GM23248 (cell line): ENCODE measurements around the gene CNOT6. TPM values are rescaled to one million over a fixed set of nuclear protein-coding genes. Genes with fewer than 3 reads are reported as not detected.

ENCODE experiments used
- DNase-seq: peaks from one replicate; pipeline ENCODE4 v3.0.0-alpha.2; 2015
- H2AFZ ChIP-seq: fragments of 200-600 bp; sonication (generic); 2 replicates; pipeline ENCODE4 v1.6.1; 2016; ENCODE audit warnings: antibody characterized with exemption
- H3F3A ChIP-seq: fragments of 200-600 bp; sonication (generic); 2 replicates; pipeline ENCODE4 v1.6.1; 2016; ENCODE audit warnings: mild to moderate bottlenecking, antibody characterized with exemption, mixed run types; ENCODE audit not compliant: insufficient read depth
- H3K27ac ChIP-seq: fragments of 200-600 bp; sonication (generic); 2 replicates; pipeline ENCODE4 v1.5.1; 2016; ENCODE audit warnings: mild to moderate bottlenecking
- H3K27me3 ChIP-seq: fragments of 200-600 bp; sonication (generic); replicated peaks from 2 replicates; pipeline ENCODE4 v1.6.1; 2016; ENCODE audit warnings: mild to moderate bottlenecking; ENCODE audit not compliant: insufficient read depth
- H3K36me3 ChIP-seq: fragments of 200-600 bp; sonication (generic); 2 replicates; pipeline ENCODE4 v1.6.1; 2016; ENCODE audit warnings: low read depth, mild to moderate bottlenecking
- H3K4me1 ChIP-seq: fragments of 200-600 bp; sonication (generic); 2 replicates; pipeline ENCODE4 v1.6.1; 2016; ENCODE audit warnings: mild to moderate bottlenecking; ENCODE audit not compliant: insufficient read depth
- H3K4me2 ChIP-seq: fragments of 200-600 bp; sonication (generic); one replicate; pipeline ENCODE4 v1.6.1; 2016; ENCODE audit warnings: mild to moderate bottlenecking; ENCODE audit not compliant: unreplicated experiment
- H3K4me3 ChIP-seq: fragments of 200-600 bp; sonication (generic); 2 replicates; pipeline ENCODE4 v1.5.1; 2016; ENCODE audit warnings: mild to moderate bottlenecking
- H3K79me2 ChIP-seq: fragments of 200-600 bp; sonication (generic); 2 replicates; pipeline ENCODE4 v1.6.1; 2016; ENCODE audit warnings: mild to moderate bottlenecking; ENCODE audit not compliant: insufficient read depth
- H3K9ac ChIP-seq: fragments of 200-600 bp; sonication (generic); 2 replicates; pipeline ENCODE4 v1.6.1; 2016; ENCODE audit warnings: mild to moderate bottlenecking
- H3K9me2 ChIP-seq: fragments of 200-600 bp; sonication (generic); 2 replicates; pipeline ENCODE4 v1.6.1; 2016; ENCODE audit warnings: mixed run types, mild to moderate bottlenecking, moderate library complexity; ENCODE audit not compliant: insufficient read depth
- H3K9me3 ChIP-seq: fragments of 200-600 bp; sonication (generic); one replicate; pipeline ENCODE4 v1.6.1; 2017; ENCODE audit warnings: low read depth
- H4K20me1 ChIP-seq: fragments of 200-600 bp; sonication (generic); 2 replicates; pipeline ENCODE4 v1.6.0; 2016; ENCODE audit not compliant: insufficient read depth
- EZH2 ChIP-seq: fragments of 200-600 bp; sonication (generic); IDR thresholded peaks from 2 replicates; pipeline ENCODE4 v1.6.1; 2018; ENCODE audit warnings: antibody characterized with exemption, mild to moderate bottlenecking; ENCODE audit not compliant: insufficient read depth, poor library complexity, severe bottlenecking
- EZH2phosphoT487 ChIP-seq: fragments of 200-600 bp; sonication (generic); IDR thresholded peaks from 2 replicates; pipeline ENCODE4 v1.6.1; 2018; ENCODE audit warnings: antibody characterized with exemption, moderate library complexity, mild to moderate bottlenecking, low read depth; ENCODE audit not compliant: insufficient read depth
- WGBS, 2 experiments: methylation state at CpG; one replicate each; pipeline ENCODE4 v1.1.6; 2015 to 2017; ENCODE audit warnings: low lambda C conversion rate in 2 of 2, low coverage in 1 of 2; ENCODE audit errors: missing lambda C conversion rate in 2 of 2; 5-methylcytosine and 5-hydroxymethylcytosine counted together
- in situ Hi-C: fragments of 300-500 bp; cut with MboI; formaldehyde crosslinking; loops from 2 replicates; pipeline ENCODE4 v1.15.0; 2020
- polyA plus RNA-seq: library from polyadenylated mRNA; unstranded; fragments of >200 nt; fragmentation: Nextera tagmentation; extraction: Ambion mirVana; gene quantifications from 2 replicates; pipeline ENCODE4 v1.2.1, GENCODE V29; 2016
- small RNA-seq: library from RNA; depleted of rRNA; stranded (forward); fragments of <200 nt; gene quantifications from one replicate; pipeline ENCODE3, GENCODE V24; 2014; ENCODE audit warnings: low read depth, low replicate concordance
- total RNA-seq: library from RNA; depleted of rRNA; stranded (reverse); fragments of >200 nt; shearing (Covaris generic); gene quantifications from 2 replicates; pipeline ENCODE4 v1.2.3, GENCODE V29; 2014; rRNA removed

Gene CNOT6
- total and polyA plus RNA-seq, 2 experiments from 2014 or later: 5.3 to 7.8 TPM

DNA sequence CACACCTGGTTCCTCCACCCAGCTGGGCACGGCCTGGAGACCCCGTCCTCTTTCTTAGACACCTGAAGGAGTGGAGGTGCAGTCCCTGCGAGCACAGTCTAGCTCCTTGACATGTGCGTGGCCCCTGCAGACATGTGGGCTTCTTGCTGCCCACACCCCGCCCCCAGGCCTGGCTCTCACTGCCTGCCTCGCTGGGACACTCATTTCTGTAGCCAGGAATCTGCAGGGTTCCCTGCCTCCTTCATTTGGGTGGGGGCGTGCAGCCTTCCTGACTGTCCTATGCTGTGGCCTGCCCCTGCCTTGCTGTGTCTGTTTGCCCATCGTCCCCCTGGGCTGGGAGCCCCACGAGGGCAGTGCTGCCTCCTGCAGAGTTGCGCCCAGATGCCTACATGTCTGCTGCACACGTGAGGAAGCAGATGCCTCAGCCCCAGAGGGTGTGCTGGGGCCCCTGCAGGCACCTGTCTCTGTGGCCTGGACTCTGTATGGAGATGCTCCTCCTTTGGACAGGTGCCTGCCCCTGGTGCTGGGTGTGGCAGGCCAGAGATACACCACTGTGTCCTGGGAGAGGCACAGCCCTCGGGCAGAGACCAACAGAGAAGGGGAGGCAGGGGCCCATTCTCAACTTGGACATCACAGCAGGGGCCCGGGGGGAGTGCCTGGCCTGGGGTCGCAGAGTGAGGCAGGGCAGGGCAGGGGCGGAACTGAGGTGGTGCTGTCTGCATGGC lies 132.6 kb downstream of the CNOT6 start:
- no peaks in the 10 kb centered on the region for H3K79me2 ChIP-seq
- in situ Hi-C loops: no loop called here

DNA sequence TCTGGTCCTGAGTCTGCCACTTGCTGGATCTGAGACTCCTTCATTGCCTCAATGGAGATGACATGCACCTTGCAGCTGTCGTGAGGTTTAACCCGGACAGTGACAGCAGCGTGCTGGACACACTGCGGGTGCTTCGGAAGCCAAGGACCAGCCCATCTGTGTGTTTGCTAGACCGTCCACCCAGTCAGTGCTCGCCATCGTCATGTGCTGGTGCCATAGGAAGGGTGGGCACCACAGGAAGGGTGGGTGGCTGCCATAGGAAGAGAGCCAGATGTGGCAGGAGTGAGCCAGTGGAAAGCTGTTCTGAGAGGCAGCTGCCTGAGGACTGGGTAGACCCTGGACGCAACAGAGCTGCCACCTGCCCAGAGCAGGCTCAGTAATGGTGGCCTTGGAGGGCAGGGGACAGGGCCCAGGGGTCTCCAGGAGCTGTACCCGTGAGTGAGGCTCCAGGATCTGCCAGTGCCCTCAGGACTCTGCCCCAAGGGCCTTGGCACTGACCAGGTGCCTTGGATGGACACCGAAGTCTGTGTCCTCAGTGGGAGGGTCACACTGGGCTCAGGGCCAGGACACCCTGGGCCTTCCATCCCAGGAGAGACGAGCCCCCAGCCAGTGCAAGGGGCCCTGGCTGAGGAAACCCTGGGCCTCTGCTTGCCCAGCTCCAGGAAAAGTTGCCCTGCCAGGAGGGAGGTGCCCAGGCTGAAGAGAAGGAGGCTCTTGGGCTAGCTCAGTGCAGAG lies 133.4 kb downstream of the CNOT6 start:
- Histone ChIP-seq H3K4me3 (no peak overlapping the region), H3K4me1 (no peaks in the 10 kb centered on the region), H3K36me3 (no peaks in the 10 kb centered on the region), H3F3A (no peaks in the 10 kb centered on the region), H3K9me3 (no peaks in the 10 kb centered on the region), H3K4me2 (no peak overlapping the region), H3K27ac (no peak overlapping the region), H3K9me2 (no peaks in the 10 kb centered on the region), H4K20me1 (no peaks in the 10 kb centered on the region), H3K9ac (no peak overlapping the region), H2AFZ (no peak overlapping the region), H3K27me3 (no peaks in the 10 kb centered on the region; the same call in 1 of the 2 replicates), H3K79me2 (no peaks in the 10 kb centered on the region)
- no peak for DNase-seq
- no peak for TF ChIP-seq EZH2
- no peak for TF ChIP-seq EZH2phosphoT487
- in situ Hi-C loops: no loop called here
- 57 to 61% methylated on average over 12 of the region's 12 CpGs for WGBS, 2 experiments

More for the DNA sequence above, 132.6 kb downstream of the CNOT6 start:
- H3K27me3 ChIP-seq: no peaks in the 10 kb centered on the region
- H3K4me1 ChIP-seq: no peaks in the 10 kb centered on the region
- H3K36me3 ChIP-seq: no peaks in the 10 kb centered on the region
- no peak overlapping the region for H3K27ac ChIP-seq
- TF ChIP-seq EZH2: no peak
- no peak for TF ChIP-seq EZH2phosphoT487
- H4K20me1 ChIP-seq: no peaks in the 10 kb centered on the region
- H3K4me3 ChIP-seq: no peak overlapping the region
- WGBS, 2 experiments: 32 to 36% methylated on average over 14 to 15 of the region's 15 CpGs
- no peaks in the 10 kb centered on the region for H3K9me3 ChIP-seq
- DNase-seq: no peak
- H3K9ac ChIP-seq: no peak overlapping the region
- H3K4me2 ChIP-seq: no peak overlapping the region
- H3K9me2 ChIP-seq: no peaks in the 10 kb centered on the region
- H2AFZ ChIP-seq: no peak overlapping the region
- H3F3A ChIP-seq: no peaks in the 10 kb centered on the region

Small RNAs within 50 kb of the gene (small RNA-seq; reads per million reads assigned to genes)
- gene RNU6-525P: not detected

Other genes starting within 250 kb of the CNOT6 start
- gene MAPK9, start 202.3 kb upstream of the CNOT6 start, total RNA-seq: 23.0 and 23.7 TPM in 2 replicates
- 22.5 and 24.1 TPM in 2 replicates for gene MAPK9, start 202.3 kb upstream of the CNOT6 start, polyA plus RNA-seq
- gene GFPT2, start 141.0 kb upstream of the CNOT6 start, total RNA-seq: 45.2 and 49.1 TPM in 2 replicates
- gene GFPT2, start 141.0 kb upstream of the CNOT6 start, polyA plus RNA-seq: 71.0 and 75.3 TPM in 2 replicates
- not detected in 2 replicates for gene SCGB3A1, start 97.1 kb downstream of the CNOT6 start, total RNA-seq
- gene SCGB3A1, start 97.1 kb downstream of the CNOT6 start, polyA plus RNA-seq: not detected in 2 replicates
- 0.76 TPM in 1 of 2 replicates, not detected in the other for gene FLT4, start 155.2 kb downstream of the CNOT6 start, total RNA-seq
- not detected in 2 replicates for gene FLT4, start 155.2 kb downstream of the CNOT6 start, polyA plus RNA-seq
- gene OR2Y1, start 245.7 kb downstream of the CNOT6 start, total RNA-seq: not detected in 2 replicates
- not detected in 2 replicates for gene OR2Y1, start 245.7 kb downstream of the CNOT6 start, polyA plus RNA-seq